Naive B cell (primary cell): ENCODE data around the gene APBB2. TPM values are rescaled to one million over a fixed set of nuclear protein-coding genes. Genes with fewer than 3 reads are reported as not detected.
"Not testable (repeated sequence)": the region's sequence is repeated elsewhere in the genome, so short reads cannot be mapped to it uniquely, and the experiment has no call there.

Experiments
- ATAC-seq, 2 donors: fragments of 150-1000 bp; cut with Tn5 transposase; 2 replicates each; pipeline ENCODE4 v1.10.0; 2021; ENCODE audit warnings: low read depth in 2 of 2, mild to moderate bottlenecking in 2 of 2, moderate library complexity in 2 of 2
- DNase-seq: peaks from one replicate; pipeline ENCODE4 v3.0.0; 2022
- H3K27ac Mint-ChIP-seq, 6 donors: one replicate each; pipeline ENCODE4 v1.8.0; 2020 to 2022; ENCODE audit warnings: mild to moderate bottlenecking in 6 of 6, mixed read lengths in 6 of 6, moderate library complexity in 5 of 6, inconsistent platforms in 2 of 6
- H3K27me3 Mint-ChIP-seq, 3 donors: one replicate each; pipeline ENCODE4 v1.8.0; 2021 to 2022; ENCODE audit warnings: mixed read lengths in 3 of 3, mild to moderate bottlenecking in 1 of 3
- H3K36me3 Mint-ChIP-seq, 2 donors: one replicate each; pipeline ENCODE4 v1.8.0; 2020 to 2022; ENCODE audit warnings: mixed read lengths in 2 of 2, inconsistent platforms in 1 of 2, mild to moderate bottlenecking in 1 of 2
- H3K4me1 Mint-ChIP-seq, 3 donors: one replicate each; pipeline ENCODE4 v1.8.0; 2020 to 2022; ENCODE audit warnings: mixed read lengths in 3 of 3, inconsistent platforms in 1 of 3, mild to moderate bottlenecking in 1 of 3, moderate library complexity in 1 of 3
- H3K4me3 Mint-ChIP-seq, 8 donors: one replicate each; pipeline ENCODE4 v1.8.0; 2020 to 2022; ENCODE audit warnings: mild to moderate bottlenecking in 8 of 8, mixed read lengths in 8 of 8, moderate library complexity in 8 of 8, inconsistent platforms in 2 of 8
- H3K9me3 Mint-ChIP-seq, 7 donors: one replicate each; pipeline ENCODE4 v1.8.0; 2020 to 2022; ENCODE audit warnings: mixed read lengths in 7 of 7, mild to moderate bottlenecking in 5 of 7, inconsistent platforms in 2 of 7, moderate library complexity in 1 of 7
- polyA plus RNA-seq, 6 donors: library from polyadenylated mRNA; unstranded; fragments of 300-500 nt; fragmentation: Illumina TruSeq; gene quantifications; one replicate each; pipeline ENCODE4 v1.2.3, GENCODE V29; 2021; ENCODE audit warnings: low read depth in 6 of 6

The APBB2 gene
- polyA plus RNA-seq, 6 donors from 2014 or later, result 8.6 to 23.5 (median 15.7) TPM

DNA sequence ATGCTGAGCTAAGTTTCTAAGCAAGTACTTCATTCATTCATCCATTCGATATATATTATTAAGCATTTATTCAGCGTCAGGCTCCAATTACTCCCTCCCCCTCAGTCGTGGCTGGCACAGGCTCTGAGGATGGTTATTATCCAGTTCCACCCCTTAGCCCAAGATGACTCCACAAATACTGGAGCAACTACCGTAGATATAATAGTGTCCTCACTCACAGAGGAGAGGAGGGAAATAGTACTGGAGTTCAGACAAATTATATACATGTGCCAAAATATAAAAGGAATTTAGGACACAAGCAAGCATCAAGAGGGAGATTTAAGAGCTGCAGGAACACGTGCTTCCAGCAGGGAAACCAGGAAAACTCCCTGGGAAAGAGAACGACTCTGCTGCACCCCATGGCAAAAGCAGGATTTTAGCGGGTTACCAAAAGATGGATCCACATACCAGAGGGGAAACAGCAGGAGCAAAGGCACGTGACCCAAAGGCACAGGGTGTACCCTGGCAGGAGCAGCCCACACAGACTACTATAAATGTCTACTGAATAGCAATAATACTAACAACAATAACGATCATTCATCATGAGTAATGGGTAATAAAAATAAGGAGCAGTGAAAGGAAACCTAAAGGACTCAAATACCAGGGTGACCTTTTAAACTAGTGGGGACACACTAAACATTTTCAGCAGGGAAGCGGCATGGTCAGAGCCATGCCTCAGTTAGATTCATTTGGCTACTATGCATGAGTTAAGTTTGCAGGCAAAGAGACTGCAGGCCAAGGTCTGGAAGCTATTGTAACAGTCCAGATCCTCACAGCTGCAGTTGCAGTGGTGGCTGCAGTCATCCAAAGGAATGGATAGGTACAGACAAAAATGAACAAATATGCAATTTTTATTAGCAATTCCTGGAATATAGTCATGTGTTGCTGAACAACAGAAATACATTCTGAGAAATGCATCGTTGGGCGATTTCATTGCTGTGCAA is 153.7 kb downstream of the APBB2 start:
- Mint-ChIP-seq H3K9me3 (peaks cover 3 to 28% (median 8%) of the 10 kb centered on the region in 7 donors), H3K27ac (no peak overlapping the region), H3K4me3 (no peak overlapping the region), H3K27me3 (peaks cover 0 to 9% (median 6%) of the 10 kb centered on the region in 3 donors), H3K4me1 (no peaks in the 10 kb centered on the region), H3K36me3 (no peaks in the 10 kb centered on the region)
- no peak for DNase-seq
- ATAC-seq, result no peak

DNA sequence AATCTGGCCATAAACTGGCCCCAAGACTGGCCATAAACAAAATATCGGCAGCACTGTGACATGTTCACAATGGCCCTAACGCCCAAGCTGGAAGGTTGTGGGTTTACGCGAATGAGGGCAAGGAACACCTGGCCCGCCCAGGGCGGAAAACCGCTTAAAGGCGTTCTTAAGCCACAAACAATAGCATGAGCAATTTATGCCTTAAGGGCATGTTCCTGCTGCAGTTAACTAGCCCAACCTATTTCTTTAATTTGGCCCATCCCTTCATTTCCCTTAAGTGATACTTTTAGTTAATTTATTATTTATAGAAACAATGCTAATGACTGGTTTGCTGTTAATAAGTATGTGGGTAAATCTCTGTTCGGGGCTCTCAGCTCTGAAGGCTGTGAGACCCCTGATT is 154.9 kb downstream of the APBB2 start:
- not testable (repeated sequence) for H3K4me3 Mint-ChIP-seq, H3K27ac Mint-ChIP-seq, H3K4me1 Mint-ChIP-seq, DNase-seq, H3K36me3 Mint-ChIP-seq, ATAC-seq
- peaks cover 3 to 28% (median 10%) of the 10 kb centered on the region in 7 donors for H3K9me3 Mint-ChIP-seq
- H3K27me3 Mint-ChIP-seq, result peaks cover 8 to 20% (median 16%) of the 10 kb centered on the region in 3 donors

DNA sequence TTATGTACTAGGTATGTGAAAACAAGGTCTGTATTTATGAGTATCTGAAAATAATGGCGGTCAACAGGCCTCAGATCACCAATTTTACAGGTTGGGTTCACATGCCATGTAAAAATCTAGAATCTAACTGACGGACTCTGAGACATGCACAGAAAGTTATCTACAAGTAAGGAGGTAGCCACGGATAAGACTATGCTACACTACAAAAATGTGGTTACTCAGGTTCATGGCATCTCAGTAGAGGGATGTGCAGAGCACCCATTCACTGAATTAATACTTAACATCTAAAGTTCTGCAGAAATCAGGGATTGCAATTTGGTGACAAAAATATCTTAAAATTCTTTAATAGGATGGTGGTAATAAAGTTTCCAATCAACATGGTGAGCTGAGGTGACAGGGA is 155.9 kb downstream of the APBB2 start:
- Mint-ChIP-seq H3K4me3 (no peak overlapping the region), H3K27ac (no peak overlapping the region), H3K4me1 (no peaks in the 10 kb centered on the region), H3K36me3 (no peaks in the 10 kb centered on the region), H3K9me3 (peaks cover 3 to 28% (median 10%) of the 10 kb centered on the region in 7 donors), H3K27me3 (peaks cover 8 to 20% (median 16%) of the 10 kb centered on the region in 3 donors)
- ATAC-seq, result no peak
- DNase-seq, result no peak

DNA sequence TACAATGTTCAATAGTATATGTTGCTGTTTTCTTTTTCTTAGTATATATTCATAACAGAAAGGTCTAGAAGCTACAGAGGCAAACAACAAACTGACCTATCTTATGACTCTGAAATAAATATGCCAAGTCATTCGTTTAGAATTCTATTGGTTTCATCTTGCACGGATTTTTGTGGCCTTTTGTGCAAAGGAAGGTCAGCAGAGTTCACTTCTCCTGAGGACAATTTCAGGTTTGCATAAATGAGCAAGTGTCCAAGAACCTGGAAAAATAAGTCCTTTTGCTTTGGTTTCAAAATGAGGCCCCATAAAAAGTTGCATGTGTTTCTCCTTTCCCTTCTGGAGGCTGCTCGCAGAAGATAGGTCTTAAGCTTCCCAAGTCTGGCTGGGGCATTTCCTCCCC is 156.9 kb downstream of the APBB2 start:
- no peak for ATAC-seq
- Mint-ChIP-seq H3K4me1 (no peaks in the 10 kb centered on the region), H3K36me3 (no peaks in the 10 kb centered on the region), H3K9me3 (peaks cover 3 to 28% (median 10%) of the 10 kb centered on the region in 7 donors), H3K27ac (no peak overlapping the region), H3K4me3 (no peak overlapping the region), H3K27me3 (peaks cover 8 to 20% (median 16%) of the 10 kb centered on the region in 3 donors)
- no peak for DNase-seq

DNA sequence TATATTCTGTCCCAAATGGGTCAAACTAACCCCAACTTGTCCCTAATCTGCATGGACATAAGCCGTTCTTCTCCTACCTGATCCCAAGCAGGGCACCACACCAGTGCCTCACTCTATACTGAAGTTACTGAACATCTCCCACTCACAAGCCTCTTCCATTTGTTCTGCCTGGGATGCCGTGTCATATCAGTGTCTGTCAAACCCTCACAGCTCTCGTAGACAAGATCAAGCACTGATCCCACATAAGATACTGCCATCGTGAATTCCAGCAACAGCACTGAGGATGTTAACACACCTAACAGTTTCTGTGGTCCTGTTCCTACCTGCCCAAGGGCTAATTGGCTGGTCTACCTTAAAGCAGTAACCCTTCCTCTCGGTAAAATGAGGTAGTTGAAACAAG is 162.1 kb downstream of the APBB2 start:
- Mint-ChIP-seq H3K27ac (no peak overlapping the region), H3K36me3 (no peaks in the 10 kb centered on the region), H3K27me3 (peaks cover 14 to 37% (median 24%) of the 10 kb centered on the region in 3 donors), H3K4me1 (no peaks in the 10 kb centered on the region), H3K9me3 (peaks cover 0 to 20% (median 8%) of the 10 kb centered on the region in 7 donors), H3K4me3 (no peak overlapping the region)
- DNase-seq (no peak), ATAC-seq (no peak)

DNA sequence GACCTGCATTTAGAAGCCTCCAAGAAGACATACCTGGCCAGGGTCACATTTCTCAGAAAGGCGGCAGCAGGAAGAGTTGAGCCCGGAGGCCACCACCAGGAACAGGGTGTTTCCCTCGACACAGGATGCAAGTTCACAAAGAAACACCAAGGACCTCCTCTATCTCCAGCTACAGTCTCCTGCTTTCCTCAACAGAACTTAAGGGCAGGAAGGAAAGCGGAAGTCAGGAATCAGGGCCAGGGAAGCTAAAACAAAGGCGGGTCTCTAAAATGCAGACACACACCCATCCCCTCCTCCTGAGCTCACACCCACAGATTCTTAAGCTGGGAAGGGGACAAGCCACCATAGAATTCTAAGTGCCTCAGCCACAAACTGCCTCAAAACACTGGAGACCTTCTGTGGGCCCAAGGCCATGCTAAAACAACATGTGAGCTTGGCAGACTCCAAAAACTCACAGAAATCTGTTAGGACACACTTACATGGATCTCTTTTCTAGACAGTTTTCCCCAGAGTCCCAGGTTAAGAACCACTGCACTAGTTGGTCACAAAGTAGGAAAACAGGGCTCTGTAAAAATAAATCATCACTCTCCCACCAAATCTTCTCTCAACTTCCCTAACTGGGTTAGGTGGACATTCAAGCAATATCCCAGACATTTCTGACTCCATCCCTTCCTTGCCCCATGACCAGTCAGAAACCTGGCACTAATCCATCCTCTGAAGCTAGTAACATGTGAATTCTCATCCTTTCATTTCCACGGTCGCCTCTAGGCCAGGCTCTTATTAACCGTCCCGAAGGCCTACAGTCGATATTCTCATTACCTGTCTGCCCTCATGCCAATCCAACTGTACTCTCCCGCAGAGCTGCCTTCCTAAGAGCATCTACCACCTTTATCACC is 163.2 kb downstream of the APBB2 start:
- H3K27ac Mint-ChIP-seq, result no peak overlapping the region

DNA sequence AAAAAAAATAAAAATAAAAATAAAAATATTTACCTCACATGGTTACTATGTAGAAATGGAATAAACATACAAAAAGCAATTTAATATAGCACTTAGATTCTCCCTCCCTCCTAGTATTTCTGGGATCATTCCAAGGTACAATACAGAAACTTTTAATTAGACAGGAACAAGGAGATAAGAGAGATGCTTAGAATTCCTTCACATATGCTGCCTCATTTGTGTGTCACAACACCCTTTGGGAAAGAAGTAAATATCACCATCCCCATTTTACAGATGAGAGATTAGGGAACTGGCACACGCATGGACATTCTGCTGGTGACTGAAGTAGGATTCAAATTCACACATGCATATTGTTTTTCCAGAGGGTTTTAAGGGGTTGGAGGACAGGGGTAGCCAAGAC is 164.2 kb downstream of the APBB2 start:
- no peak overlapping the region for H3K27ac Mint-ChIP-seq
- ATAC-seq, result no peak
- no peaks in the 10 kb centered on the region for H3K4me1 Mint-ChIP-seq
- peaks cover 11 to 22% (median 13%) of the 10 kb centered on the region in 3 donors for H3K27me3 Mint-ChIP-seq
- no peaks in the 10 kb centered on the region for H3K36me3 Mint-ChIP-seq
- no peak for DNase-seq
- peaks cover 8 to 22% (median 13%) of the 10 kb centered on the region in 7 donors for H3K9me3 Mint-ChIP-seq
- no peak overlapping the region for H3K4me3 Mint-ChIP-seq

More for the DNA sequence above, 163.2 kb downstream of the APBB2 start:
- H3K4me1 Mint-ChIP-seq, result no peaks in the 10 kb centered on the region
- DNase-seq (no peak), ATAC-seq (no peak)
- peaks cover 5 to 16% (median 11%) of the 10 kb centered on the region in 7 donors for H3K9me3 Mint-ChIP-seq
- H3K36me3 Mint-ChIP-seq, result no peaks in the 10 kb centered on the region
- no peak overlapping the region for H3K4me3 Mint-ChIP-seq
- H3K27me3 Mint-ChIP-seq, result peaks cover 14 to 31% (median 19%) of the 10 kb centered on the region in 3 donors

DNA sequence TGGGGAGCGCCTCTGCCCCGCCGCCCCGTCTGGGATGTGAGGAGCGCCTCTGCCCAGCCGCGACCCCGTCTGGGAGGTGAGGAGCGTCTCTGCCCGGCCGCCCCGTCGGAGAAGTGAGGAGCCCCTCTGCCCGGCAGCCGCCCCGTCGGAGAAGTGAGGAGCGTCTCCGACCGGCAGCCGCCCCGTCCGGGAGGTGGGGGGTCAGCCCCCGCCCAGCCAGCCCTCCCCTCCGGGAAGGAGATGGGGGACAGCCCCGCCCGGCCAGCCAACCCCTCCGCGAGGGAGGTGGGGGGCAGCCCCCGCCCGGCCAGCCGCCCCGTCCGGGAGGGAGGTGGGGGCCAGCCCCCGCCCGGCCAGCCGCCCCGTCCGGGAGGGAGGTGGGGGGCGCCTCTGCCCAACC is 165.2 kb downstream of the APBB2 start:
- not testable (repeated sequence) for H3K4me1 Mint-ChIP-seq, DNase-seq, H3K36me3 Mint-ChIP-seq, H3K4me3 Mint-ChIP-seq, ATAC-seq, H3K27ac Mint-ChIP-seq
- H3K27me3 Mint-ChIP-seq, result peaks cover 6 to 17% (median 8%) of the 10 kb centered on the region in 3 donors
- H3K9me3 Mint-ChIP-seq, result peaks cover 11 to 31% (median 21%) of the 10 kb centered on the region in 7 donors

DNA sequence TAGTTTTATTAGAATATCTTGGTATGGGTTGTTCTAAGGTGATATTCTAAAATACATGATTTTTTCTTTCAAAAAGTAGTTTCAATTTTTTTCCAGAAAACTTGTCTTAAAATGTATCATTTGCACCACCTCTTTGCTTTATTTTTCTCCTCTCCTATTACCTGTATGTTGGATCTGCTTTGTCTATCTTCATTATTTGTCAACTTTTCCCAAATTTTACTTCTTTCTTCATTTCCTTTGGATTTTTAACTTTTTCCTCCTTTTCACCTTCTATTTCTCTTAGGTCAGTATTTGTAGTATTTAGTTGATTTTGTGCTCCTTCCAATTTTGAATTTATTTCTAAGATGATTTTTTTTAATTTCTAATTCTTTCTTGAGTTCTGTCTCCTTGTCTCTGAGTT is 169.6 kb downstream of the APBB2 start:
- Mint-ChIP-seq H3K27ac (no peak overlapping the region), H3K4me3 (no peak overlapping the region), H3K36me3 (peaks cover 3 to 7% of the 10 kb centered on the region in 2 donors), H3K9me3 (peaks cover 9 to 38% (median 21%) of the 10 kb centered on the region in 7 donors), H3K27me3 (no peaks in the 10 kb centered on the region), H3K4me1 (no peaks in the 10 kb centered on the region)
- no peak for DNase-seq
- ATAC-seq, result no peak

DNA sequence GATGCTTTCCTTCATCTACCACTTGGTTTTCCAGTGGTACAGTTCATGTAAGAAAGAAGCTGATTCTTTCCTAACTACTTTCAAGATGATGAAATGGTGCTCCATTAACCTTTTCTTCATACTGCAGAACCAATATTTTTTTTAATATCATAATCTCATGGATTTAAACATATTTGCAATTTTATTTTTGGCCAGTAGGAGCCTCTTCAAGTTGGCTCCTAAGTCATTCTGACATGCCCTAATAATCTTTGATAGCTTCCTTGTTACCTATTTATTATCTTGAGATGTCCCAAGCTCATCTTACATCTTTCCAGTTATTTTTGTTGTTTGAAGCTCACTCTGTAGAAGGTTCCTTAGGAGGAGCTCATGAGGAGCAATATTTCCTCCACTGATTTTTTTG is 170.2 kb downstream of the APBB2 start:
- ATAC-seq (no peak), DNase-seq (no peak)
- no peak overlapping the region for H3K4me3 Mint-ChIP-seq
- H3K27me3 Mint-ChIP-seq, result no peaks in the 10 kb centered on the region
- peaks cover 9 to 38% (median 21%) of the 10 kb centered on the region in 7 donors for H3K9me3 Mint-ChIP-seq
- H3K4me1 Mint-ChIP-seq, result no peaks in the 10 kb centered on the region
- H3K27ac Mint-ChIP-seq, result no peak overlapping the region
- peaks cover 3 to 7% of the 10 kb centered on the region in 2 donors for H3K36me3 Mint-ChIP-seq

DNA sequence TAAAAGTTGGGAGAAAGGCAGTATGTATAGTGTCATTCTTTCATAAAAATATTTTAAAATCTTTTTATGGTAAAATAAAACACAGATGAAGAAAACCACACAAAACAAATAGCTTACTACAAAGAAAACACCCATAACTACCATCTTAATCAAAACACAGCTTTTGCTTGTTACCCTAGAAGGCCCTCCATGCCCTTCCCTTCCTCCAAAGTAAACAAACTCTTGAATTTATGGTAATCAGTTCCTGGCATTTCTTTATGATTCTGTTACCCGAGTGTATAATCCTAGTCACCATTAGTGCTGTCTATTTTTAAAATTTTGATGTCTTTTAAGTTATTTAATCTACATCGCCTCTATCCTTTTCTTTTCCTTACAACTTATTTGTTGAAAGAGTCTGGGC is 170.9 kb downstream of the APBB2 start:
- H3K4me3 Mint-ChIP-seq, result no peak overlapping the region
- peaks cover 0 to 2% (median under 1%) of the 10 kb centered on the region in 3 donors for H3K27me3 Mint-ChIP-seq
- peaks cover 9 to 38% (median 21%) of the 10 kb centered on the region in 7 donors for H3K9me3 Mint-ChIP-seq
- H3K36me3 Mint-ChIP-seq, result peaks cover 3 to 7% of the 10 kb centered on the region in 2 donors
- no peaks in the 10 kb centered on the region for H3K4me1 Mint-ChIP-seq
- DNase-seq (no peak), ATAC-seq (no peak)
- no peak overlapping the region for H3K27ac Mint-ChIP-seq

DNA sequence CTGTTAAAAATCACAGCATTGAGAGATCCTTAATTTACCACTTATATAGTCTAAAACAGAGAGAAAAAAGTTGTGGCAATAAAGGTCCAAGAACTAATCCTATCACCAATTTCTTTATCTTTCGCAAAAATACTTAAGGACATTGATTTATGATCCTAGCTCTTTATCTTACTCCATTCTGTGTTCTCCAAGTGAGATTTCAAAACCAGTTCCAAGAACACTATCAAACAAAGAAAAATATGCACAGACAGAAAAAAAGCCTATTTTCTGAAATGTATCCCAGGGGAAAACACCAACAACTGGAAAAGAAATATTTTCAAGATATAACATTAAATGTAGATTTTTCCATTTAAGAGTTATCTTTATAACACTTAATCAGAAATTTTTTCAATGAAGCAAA is 172.8 kb downstream of the APBB2 start:
- no peaks in the 10 kb centered on the region for H3K4me1 Mint-ChIP-seq
- H3K9me3 Mint-ChIP-seq, result peaks cover 9 to 31% (median 18%) of the 10 kb centered on the region in 7 donors
- peaks cover 3 to 7% of the 10 kb centered on the region in 2 donors for H3K36me3 Mint-ChIP-seq
- DNase-seq, result no peak
- H3K27me3 Mint-ChIP-seq, result peaks cover 0 to 8% (median 5%) of the 10 kb centered on the region in 3 donors
- ATAC-seq, result no peak
- H3K4me3 Mint-ChIP-seq, result no peak overlapping the region
- no peak overlapping the region for H3K27ac Mint-ChIP-seq

DNA sequence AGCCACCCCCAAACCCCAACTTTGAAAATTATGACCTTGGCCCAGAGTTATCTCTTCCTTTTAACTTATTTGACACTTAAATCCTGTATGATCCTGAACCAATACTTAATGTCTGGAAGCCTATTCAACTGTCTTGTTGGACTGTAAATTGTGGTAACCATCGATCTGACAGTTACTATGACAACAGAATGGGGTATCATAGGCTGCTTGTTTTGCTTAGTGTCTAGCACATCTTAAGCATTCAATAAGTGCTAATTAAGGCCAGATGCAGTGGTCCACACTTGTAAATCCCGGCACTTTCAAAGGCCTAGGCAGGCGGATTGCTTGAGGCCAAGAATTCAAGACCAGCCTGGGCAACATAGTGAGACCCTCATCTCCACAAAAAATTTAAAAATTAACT is 175.0 kb downstream of the APBB2 start:
- peaks cover under 1 to 10% (median 5%) of the 10 kb centered on the region in 7 donors for H3K9me3 Mint-ChIP-seq
- H3K4me3 Mint-ChIP-seq, result no peak overlapping the region
- H3K36me3 Mint-ChIP-seq, result peaks cover under 1 to 3% of the 10 kb centered on the region in 2 donors
- no peak for ATAC-seq
- no peak overlapping the region for H3K27ac Mint-ChIP-seq
- H3K4me1 Mint-ChIP-seq, result no peaks in the 10 kb centered on the region
- H3K27me3 Mint-ChIP-seq, result peaks cover 0 to 8% (median 5%) of the 10 kb centered on the region in 3 donors
- no peak for DNase-seq
